HG03060 (cell line): Measurements from ENCODE around the gene MUC2.

ENCODE experiments used
- ATAC-seq: cut with Tn5 transposase; IDR thresholded peaks from one replicate; pipeline ENCODE4 v1.9.1; 2021; ENCODE audit warnings: low read depth, moderate number of reproducible peaks; ENCODE audit not compliant: unreplicated experiment

MUC2 gene

GRCh38 chr11:1050581-1051355 is 23.9 kb upstream of the MUC2 start:
- no peak for ATAC-seq

- ATAC-seq: no peak
Observed at GRCh38 chr11:1051356-1052132, 23.1 kb upstream of the MUC2 start.

- no peak for ATAC-seq
Observed at GRCh38 chr11:1052133-1053011, 22.3 kb upstream of the MUC2 start.

GRCh38 chr11:1053121-1053901 is 21.4 kb upstream of the MUC2 start:
- no peak for ATAC-seq

- ATAC-seq: no peak
Observed at GRCh38 chr11:1054143-1055108, 20.2 kb upstream of the MUC2 start.

- no peak for ATAC-seq
Observed at GRCh38 chr11:1055109-1055703, 19.5 kb upstream of the MUC2 start.

- ATAC-seq: no peak
Observed at GRCh38 chr11:1055990-1056771, 18.5 kb upstream of the MUC2 start.

GRCh38 chr11:1057806-1058205 is 16.9 kb upstream of the MUC2 start:
- ATAC-seq: no peak

- no peak for ATAC-seq
Observed at GRCh38 chr11:1059759-1060158, 14.9 kb upstream of the MUC2 start.

GRCh38 chr11:1060410-1060809 is 14.3 kb upstream of the MUC2 start:
- ATAC-seq: no peak

- no peak for ATAC-seq
Observed at GRCh38 chr11:1060852-1061616, 13.6 kb upstream of the MUC2 start.

GRCh38 chr11:1062075-1062820 is 12.4 kb upstream of the MUC2 start:
- ATAC-seq: no peak

GRCh38 chr11:1064167-1064566 is 10.5 kb upstream of the MUC2 start:
- ATAC-seq: no peak

GRCh38 chr11:1067812-1068496 is 6.7 kb upstream of the MUC2 start:
- ATAC-seq: no peak

GRCh38 chr11:1069740-1070139 is 4.9 kb upstream of the MUC2 start:
- ATAC-seq: no peak
